Testis (tissue), 2 donors: ENCODE data around the gene YY1AP1.

ENCODE experiments used
- CTCF ChIP-seq, 3 experiments: fragments of 450-650 bp in 2 of 3; fragments of 200-600 bp in 1 of 3; sonication (generic) in 1 of 3; IDR thresholded peaks; one replicate each; pipeline ENCODE4 v1.5.1; 2016 to 2019; ENCODE audit warnings: antibody characterized with exemption in 3 of 3, mild to moderate bottlenecking in 2 of 3, moderate library complexity in 1 of 3
- POLR2A ChIP-seq: fragments of 450-650 bp; IDR thresholded peaks from one replicate; pipeline ENCODE4 v1.6.1; 2017; ENCODE audit warnings: antibody characterized with exemption, mild to moderate bottlenecking, moderate library complexity

DNA sequence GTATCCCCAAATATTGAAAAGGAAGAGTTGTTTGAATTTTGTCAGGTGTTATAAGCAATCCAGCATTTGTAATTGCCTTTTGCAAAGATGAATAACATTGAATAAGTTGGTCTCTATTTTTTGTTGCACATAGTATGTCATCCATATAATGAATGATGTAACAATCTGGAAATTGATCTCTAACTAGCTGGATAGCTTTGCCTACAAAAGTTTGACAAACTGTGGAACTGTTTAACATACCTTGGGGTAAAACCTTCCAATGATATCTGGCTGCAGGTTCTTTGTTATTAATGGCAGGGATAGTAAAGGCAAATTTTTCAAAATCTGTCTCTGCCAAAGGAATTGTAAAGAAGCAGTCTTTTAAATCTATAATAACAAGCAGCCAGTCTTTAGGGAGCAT is 8.0 kb upstream of the YY1AP1 start:
- TF ChIP-seq POLR2A (no peak), CTCF (IDR thresholded peaks at IDR 0.05) (no peak)
